HTR-8/SVneo (cell line): ENCODE measurements around the gene ZNRF4.
"Not testable (repeated sequence)": the region's sequence is repeated elsewhere in the genome, so short reads cannot be mapped to it uniquely, and the experiment has no call there.

ENCODE experiments used
- DNase-seq: peaks from one replicate; pipeline ENCODE4 v3.0.0; 2011; ENCODE audit warnings: low spot score, mixed read lengths; ENCODE audit not compliant: insufficient read length
- FAIRE-seq: peaks from 2 replicates; lab custom pipeline; 2011; peaks lifted over from hg19 to GRCh38; lab: Jason Lieb, UNC

Gene ZNRF4

DNA sequence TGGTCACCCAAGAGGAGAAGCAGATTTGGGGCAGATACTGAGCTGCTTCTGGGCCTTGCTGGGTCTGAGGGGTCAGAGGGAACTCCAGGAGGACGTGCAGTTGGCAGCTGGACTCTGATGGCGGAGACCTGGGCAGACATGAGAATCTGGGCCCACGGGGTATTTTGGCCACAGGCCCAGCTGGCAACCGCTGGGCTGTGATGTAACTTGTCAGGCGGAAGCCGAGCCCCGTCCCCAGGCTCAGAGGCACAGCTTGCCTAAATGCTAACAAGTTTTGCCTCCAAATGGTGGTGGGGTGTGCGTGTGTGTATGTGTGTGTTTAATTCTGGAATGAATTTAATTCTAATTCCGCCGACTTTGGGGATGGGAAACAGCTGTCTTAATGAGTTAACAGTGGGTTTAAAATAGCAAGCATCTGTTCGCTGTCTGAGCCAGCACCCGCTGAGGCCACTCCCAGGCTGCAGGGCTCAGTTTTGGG lies 11.6 kb downstream of the ZNRF4 start:
- no peak for FAIRE-seq

DNA sequence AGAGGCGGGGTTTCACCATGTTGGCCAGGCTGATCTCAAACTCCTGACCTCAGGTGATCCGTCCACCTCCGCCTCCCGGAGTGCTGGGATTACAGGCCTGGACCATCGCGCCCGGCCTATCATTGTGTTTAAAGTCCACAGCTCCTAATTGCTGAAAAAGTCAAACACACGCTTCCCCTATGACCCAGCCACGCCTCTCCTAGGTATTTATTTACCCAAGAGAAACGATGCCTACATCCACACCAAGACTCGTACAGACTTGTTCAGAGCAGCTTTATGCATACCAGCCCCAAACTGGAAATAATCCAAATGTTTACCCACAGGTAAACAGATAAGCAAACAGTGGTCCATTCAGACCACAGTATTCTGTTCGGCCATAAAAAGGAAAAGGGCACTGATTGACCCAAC lies 15.1 kb downstream of the ZNRF4 start:
- DNase-seq (no peak), FAIRE-seq (no peak)

More for the DNA sequence above, 11.6 kb downstream of the ZNRF4 start:
- DNase-seq = no peak

DNA sequence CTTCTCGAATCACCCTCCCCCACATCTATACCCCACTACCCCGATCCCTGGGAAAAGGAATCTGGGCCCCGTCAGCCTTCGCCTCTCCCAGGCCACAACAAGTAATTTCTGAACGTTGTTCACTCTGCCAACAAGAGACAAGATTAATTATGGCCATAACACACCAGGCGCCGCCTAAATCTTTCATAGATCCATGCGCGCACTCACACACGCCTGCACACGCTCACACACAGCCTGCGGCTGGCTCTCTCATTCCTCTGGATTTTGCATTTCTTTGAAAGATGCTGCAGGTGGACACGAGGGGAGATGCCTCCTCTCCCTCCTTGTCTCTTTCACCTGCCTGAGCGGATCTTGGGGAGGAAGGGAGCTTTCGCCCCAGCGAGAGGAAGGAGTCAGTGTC lies 17.1 kb downstream of the ZNRF4 start:
- FAIRE-seq = no peak
- no peak for DNase-seq

DNA sequence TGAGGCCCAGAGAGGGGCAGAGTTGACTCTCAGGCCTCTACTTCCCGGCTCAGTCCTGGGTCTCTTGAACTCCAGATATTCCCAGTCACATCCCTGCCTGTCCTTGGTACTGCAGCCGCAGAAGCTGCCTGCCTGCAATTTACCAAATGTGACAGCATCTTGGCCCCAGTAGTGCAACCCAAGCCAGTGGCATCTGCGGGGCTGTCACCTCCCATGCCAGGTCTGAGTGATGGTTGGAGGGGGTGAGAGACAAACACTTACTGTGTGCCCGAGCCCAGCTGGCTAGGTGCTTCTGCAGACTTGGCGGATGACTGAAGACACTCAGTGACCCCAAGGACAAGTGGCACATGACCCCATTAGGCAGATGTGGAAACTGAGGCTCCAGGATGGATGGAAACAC lies 18.4 kb downstream of the ZNRF4 start:
- no peak for FAIRE-seq
- no peak for DNase-seq

DNA sequence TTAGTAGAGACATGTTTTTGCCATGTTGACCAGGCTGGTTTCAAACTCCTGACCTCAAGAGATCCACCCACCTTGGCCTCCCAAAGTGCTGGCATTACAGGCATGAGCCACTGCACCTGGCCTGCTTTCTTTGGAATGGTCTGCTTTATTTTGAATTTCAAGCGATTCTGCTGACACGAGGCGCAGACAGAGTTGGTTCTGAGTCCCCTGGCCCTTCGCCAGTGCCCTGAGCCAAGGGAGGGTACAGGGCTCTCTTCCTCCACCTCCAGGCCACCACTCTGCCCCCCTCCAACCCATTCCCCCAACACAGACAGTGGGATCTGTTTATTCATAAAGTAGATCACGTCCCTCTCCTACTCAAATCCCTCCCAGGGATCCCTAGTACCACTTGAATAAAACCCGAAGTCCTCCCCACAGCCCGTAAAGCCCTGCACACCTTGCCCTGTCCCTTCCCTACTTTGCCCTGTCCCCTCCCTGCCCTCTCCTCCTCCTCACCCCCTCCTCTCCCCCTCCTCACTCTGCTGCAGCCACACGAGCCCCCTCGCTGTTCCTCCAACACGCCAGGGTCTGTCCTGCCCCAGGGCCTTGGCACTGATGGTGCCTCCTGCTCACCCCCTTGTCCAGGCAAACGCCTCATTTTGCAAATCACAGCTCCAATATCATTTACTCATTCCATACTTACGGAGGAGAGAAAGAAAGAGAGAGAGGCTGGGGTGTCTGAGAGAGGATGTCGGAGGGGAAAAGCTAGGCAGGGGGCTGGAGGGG lies 22.4 kb downstream of the ZNRF4 start:
- FAIRE-seq (no peak), DNase-seq (no peak)

DNA sequence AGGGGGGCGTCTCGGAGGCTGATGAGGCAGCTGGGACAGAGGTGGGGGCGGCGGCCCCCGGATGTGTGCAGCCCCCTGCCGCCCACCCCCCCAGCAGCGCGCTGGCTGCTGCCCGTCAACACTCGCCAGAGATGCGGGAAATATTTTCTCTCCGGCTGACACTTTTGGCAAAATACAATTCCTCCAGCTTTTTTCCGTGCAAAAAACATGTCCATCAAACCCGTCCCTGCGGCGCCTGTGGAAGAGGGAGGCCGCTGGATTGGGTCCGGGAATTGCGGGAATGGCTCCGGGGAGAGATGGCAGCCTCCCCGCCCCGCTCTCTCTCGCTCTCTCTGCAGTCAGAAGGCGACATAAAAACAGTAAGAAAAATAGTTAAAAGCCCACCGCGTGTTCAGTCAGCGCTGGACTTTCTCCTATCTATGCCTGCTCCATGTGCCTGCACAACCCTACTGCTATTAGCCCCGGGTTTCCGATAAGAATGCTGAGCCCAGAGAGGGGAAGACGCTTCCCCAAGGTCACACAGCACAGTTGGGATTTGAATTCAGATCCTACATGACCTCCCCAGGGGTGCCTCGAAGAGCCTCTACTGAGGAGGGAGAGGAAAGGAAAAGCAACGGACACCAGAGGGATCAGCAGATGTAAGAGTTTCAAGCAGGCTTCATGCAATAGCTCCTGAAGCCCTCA lies 23.2 kb downstream of the ZNRF4 start:
- FAIRE-seq = no peak
- DNase-seq = no peak

DNA sequence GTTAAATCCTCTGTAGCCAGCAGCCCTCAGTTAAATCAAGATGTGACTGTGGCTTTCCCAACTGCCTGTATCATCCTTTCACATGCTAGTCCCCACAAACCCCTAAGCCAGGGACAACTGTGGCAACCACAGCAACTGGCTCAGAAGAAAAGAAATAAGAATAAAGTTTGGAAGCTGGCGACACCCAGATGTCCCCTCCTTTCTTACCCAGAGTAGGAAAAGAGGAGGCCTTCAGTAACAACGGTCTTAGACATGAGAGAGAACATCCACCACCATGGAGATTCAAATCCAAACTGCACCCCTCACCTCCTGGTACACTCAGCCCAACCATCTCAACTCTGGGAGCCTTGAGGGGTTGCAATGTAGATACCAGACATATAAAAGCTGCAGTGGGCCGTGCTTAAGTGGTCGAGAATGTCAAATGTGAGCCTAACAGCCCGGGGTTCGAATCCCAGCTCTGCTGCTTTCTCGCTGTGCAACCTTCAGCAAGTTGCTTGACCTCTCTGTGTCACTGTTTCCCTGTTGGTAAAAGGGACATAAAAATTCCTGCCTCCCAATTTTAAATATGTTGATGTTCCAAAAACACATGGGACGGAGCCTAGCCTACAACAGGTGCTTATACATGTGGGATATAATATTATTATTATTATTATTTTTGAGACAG lies 23.8 kb downstream of the ZNRF4 start:
- no peak for DNase-seq
- FAIRE-seq = no peak

DNA sequence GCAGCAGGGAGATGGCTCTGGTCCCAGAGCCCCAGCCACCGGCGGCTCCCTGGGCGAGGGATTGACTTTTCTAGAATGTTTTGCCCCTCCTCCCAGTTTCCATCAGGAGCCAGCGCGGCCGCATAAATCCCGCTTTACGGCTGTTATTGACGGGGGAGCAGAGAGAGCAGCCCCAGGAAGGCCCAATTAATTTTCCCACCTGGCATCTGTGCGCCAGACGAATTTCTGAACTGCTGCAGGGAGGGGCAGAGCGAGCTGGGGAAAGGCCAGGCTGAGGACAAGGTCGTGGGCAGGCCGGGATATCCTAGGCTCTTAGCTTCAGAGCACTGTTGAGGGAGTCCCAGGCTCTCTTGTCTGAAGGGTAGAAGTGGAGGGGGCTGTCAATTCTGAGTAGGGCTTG lies 24.7 kb downstream of the ZNRF4 start:
- FAIRE-seq (no peak), DNase-seq (no peak)

DNA sequence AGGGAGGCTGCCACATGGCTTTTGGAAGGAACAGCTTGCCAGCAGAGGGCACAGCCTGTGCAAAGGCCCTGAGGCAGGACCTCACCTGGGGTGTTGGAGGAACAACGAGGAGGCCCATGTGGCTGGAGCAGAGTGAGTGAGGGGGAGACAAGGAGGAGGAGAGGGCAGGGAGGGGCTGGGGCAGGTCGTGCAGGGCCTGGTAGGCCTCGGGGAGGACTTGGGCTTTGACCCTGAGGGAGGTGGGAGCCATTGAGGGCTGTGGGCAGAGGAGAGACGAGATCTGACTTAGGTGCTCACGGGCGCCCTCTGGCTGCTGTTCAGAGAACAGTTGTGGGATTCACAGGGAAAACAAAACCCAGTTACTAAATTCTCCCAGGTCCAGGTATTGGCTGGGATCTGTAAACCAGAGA lies 25.2 kb downstream of the ZNRF4 start:
- DNase-seq (peak; percentile 26), FAIRE-seq (no peak)

DNA sequence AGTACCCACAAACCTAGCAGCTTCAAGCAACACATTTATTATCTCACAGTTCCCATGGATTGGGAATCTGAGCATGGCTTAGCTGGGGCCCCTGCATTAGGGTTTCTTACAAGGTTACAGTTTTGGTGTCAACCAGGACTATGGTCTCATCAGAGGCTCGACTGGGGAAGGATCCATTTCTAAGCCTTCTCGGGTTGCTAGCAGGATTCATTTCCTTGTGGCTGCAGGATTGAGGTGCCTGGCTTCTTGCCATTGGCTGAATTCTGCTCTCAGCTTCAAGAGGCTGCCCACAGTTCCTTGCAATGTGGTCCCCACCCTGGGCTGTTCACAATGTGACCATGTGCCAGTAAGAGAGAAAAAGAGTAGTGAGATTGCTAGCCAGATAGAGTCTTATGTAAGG lies 26.7 kb downstream of the ZNRF4 start:
- FAIRE-seq (no peak), DNase-seq (no peak)

DNA sequence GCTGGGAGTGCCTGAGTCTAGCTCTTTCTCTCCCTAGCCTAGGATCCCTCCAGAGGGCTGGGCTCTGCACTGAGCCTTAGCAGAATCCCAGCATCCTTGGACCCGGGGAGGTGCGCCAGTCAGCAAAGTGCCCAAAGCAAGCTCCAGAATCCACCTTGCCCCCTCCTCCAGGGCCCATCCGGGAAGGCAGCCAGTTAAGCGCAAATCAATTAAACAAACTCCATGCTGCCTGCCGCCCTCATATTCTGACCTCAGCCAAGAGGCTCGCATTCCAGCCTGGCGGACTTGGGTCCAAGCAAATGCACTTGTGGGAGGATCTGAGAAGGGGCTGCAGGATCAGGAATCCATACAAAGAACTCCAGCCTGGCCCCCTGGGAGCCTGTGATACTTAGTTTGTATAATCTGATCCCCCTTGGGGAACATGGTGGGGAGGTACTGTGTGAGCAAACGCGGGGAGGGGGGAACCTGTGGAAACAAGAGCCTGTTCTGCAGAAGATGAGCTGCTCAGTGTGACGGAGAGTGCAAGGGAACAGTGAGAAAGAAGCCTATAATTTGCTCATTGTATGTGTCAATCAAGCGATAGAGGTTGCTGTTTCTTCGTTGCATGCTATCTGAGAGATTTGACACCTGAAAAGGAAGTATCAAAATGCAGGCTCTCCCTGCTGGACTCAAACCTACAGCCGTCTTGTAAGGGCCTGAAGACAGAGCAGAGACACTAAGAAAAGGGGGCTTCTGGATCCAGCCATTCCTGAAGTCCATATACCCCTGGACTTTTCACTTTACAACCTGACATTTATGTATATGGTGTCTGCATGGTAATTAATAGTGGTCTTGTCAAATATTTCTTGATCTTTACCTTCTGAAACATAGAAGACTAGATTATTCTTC lies 29.4 kb downstream of the ZNRF4 start:
- DNase-seq (peak; percentile 13), FAIRE-seq (no peak)

DNA sequence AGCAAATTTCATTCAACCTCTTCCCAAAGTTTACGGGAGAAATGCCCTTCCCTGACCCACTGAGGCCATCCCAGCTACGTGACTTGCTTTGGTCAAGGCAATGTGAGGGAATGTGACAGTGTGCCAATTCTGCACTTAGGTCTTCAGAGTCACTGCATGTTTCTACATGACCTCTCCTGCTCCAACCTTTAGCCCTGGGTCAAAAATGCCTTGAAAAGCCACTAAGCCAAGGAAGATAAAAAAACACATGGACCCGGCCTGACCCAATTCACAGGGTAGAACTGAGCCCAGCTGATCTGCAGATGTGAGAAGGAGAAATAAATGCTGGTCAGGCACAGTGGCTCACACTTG lies 30.0 kb downstream of the ZNRF4 start:
- no peak for FAIRE-seq

DNA sequence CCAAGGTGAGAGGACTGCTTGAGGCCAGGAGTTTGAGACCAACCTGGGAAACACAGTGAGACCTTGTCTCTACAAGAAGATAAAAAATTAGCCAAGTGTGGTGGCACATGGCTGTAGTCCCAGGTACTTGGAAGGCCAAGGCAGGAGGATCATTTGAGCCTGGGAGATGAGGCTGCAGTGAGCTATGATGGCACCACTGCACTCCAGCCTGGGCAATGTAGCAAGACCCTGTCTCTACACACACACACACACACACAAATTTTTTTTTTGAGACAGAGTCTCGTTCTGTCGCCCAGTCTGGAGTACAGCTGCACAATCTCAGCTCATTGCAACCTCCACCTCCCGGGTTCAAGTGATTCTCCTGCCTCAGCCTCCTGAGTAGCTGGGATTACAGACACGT lies 30.4 kb downstream of the ZNRF4 start:
- not testable (repeated sequence) for DNase-seq, FAIRE-seq

More for the DNA sequence above, 30.0 kb downstream of the ZNRF4 start:
- no peak for DNase-seq

DNA sequence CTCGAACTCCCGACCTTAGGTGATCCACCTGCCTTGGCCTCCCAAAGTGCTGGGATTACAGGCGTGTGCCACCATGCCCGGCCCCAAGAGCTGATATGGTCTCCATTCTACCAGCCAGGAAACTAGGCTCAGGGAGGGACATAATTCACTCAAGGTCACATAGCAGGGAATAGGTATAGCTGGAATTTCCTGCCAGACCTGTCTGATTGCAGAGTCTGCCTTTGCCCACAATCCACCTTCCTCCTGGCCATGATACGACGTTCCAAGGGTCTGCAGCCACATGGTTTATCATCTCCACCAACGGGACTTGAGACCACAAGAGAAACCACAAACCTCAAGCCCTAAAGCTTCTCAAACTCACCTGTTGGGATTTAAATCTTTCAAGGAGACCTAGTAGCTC lies 32.0 kb downstream of the ZNRF4 start:
- DNase-seq (no peak), FAIRE-seq (no peak)

DNA sequence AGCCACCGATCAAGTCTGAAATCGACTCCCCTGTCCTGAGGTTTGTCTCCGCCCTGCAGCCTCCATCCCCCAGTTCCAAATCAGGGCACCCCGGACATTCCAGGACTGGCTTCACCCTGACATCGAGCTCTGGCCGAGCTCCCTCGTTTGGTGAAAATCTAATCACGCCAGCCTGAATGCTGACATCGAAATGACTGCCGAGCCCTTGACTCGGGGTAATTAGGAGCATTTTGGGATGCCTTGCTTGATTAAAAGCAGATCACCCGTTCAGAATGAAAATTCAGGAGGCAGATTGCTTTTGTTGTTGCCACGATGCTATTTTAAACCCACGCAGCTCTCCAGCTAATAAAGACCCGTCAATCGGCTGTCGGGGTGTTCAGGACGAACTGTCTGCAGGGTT lies 34.3 kb downstream of the ZNRF4 start:
- FAIRE-seq (no peak), DNase-seq (no peak)

DNA sequence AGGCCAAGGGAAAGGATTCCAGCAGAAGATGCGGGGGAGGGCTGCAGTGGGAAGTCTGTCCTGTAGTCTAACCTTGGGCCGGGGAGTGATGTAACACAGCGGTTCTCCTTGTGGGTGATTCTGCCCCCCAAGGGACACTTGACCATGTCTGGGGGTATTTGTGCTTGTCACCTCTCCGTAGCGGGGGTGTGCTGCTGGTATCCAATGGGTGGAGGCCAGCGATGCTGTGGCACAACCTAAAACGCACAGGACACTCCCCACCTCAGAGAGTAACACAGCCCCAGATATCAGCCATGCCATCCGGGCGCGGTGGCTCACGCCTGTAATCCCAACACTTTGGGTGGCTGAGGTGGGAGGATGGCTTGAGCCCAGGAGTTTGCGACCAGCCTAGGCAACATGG lies 36.3 kb downstream of the ZNRF4 start:
- no peak for FAIRE-seq
- DNase-seq = no peak

DNA sequence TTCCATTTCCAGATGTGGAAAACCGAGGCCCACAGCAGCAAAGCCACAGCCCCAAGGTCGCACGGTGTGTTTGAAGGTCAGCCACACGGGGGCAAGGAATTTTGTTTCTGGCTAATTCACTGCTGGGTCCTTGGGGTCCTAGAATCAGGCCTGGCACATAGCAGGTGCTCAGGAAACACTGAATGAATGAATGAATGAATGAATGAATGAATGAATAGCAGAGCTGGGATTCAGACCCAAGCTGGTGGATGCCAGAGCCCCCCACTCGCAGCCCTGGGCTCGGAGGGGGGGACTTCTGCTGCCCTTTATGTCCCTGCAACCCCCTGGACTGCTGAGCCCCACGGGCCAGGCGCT lies 37.0 kb downstream of the ZNRF4 start:
- no peak for FAIRE-seq

DNA sequence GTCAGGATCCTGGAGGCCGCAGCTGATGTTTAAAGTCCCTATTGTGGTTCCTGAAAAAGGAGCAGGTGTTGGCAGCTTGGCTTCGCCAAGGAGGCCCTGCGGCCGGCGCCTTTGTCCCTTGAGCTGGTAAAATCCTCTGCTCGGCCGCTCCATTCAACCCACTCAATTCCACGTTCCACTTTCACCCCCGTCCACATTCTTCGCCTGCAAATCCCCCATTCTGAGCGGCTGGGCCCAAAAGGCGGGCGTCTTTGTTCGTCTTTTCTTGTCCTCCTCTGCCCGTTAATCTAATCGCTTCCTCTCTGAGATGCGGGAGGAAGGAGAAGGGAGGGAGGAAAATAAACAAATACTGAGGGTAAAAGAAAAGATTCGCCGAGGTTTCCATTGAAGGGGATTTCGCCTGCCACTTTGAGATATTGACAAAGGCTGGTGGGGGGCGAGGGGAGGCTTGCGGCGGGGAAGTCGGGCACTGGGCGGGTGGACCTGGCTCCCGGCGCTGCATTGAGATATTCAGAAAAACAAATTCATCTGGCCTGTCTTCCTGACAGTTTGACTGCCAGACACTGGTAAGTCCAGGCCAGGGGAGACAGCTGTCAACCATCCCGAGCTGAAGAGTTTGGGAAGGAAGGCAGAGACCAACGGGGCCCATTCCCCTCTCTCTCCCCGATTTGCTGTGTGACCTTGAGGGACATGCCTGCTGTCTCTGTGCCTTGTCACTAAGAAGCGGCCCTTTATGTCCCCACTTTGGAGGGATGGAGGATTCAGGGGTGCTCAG lies 37.6 kb downstream of the ZNRF4 start:
- FAIRE-seq = no peak

More for the DNA sequence above, 37.0 kb downstream of the ZNRF4 start:
- DNase-seq = no peak

DNA sequence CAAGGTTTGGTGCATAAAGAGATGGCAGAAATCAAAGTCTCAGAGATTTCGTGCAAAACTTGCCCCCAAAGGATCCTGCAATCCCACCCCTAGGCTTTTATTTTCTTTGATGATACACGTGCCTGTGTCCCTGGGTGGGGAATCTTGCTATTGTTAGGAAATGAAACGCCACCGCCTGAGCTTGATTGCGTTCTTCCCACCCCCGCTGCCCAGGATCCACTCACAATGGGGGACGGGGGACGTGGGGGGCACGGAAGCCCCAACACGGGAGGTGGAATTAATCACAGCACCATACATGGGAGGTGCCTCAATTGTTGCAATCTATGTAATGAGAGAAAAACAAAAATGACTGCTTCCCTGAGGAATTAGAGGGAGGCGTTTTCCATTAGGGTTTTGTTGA lies 39.6 kb downstream of the ZNRF4 start:
- DNase-seq (no peak), FAIRE-seq (no peak)

More for the DNA sequence above, 37.6 kb downstream of the ZNRF4 start:
- DNase-seq = no peak

DNA sequence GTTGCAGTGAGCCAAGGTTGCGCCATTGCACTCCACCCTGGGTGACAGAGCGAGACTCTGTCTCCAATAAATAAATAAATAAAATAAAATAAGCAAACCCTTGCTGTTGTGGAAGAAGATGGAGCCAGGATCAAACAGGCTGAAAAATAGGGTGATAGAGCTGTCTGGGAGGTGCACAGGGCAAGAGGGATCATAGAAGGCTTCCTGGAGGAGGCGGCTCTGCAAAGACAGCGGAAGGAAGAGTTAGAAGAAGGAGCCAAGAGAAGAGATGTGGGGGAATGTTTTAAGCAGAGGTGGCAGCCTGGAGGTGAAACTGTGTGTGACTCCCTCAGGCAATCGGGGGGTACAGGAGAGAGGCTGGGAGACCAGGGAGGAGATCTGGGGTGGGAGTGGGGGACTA lies 40.6 kb downstream of the ZNRF4 start:
- no peak for DNase-seq
- FAIRE-seq = no peak
